NCI-H2107 (cell line): ENCODE measurements around the gene CD96.
A peak's percentile ranks its signal among the peaks of the same experiment; 100 is the strongest.

Experiments
- DNase-seq: peaks from one replicate; lab custom pipeline; 2025; lab: John Stamatoyannopoulos, UW

Gene CD96

GRCh38 chr3:111676211-111677006, 134.4 kb downstream of the CD96 start:
- no peak for DNase-seq

GRCh38 chr3:111677007-111677392, 135.0 kb downstream of the CD96 start:
- no peak for DNase-seq

- DNase-seq, result no peak
Measured at GRCh38 chr3:111681661-111682426, 139.8 kb downstream of the CD96 start.

GRCh38 chr3:111684640-111685039, 142.6 kb downstream of the CD96 start:
- no peak for DNase-seq

GRCh38 chr3:111688190-111688800, 146.3 kb downstream of the CD96 start:
- no peak for DNase-seq

- DNase-seq, result no peak
Measured at GRCh38 chr3:111690242-111690641, 148.2 kb downstream of the CD96 start.

- DNase-seq, result peak; percentile 13
Measured at GRCh38 chr3:111691293-111691909, 149.4 kb downstream of the CD96 start.

GRCh38 chr3:111692593-111693552, 150.9 kb downstream of the CD96 start:
- no peak for DNase-seq

DNA sequence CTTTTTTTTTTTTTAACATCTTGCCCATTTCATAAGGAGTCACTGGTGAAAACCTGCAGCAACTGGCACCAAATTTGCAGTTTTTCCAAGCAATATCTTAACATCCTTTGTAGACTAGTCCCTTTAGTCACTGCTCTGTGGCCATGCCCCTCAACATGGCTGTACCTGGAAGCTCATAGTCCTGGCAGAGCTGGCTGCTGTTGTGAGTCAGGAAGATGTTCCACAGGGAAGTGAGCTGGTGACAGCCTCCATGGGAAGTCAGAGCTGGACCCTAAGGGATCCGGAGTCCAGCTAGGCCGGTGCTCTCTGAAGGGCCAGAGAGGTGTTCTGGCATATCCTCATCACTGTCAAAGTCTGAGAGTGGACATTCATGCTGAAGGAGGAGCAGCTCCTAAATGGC, 152.5 kb downstream of the CD96 start:
- no peak for DNase-seq

GRCh38 chr3:111695636-111696117, 153.7 kb downstream of the CD96 start:
- no peak for DNase-seq

GRCh38 chr3:111700054-111700453, 158.1 kb downstream of the CD96 start:
- no peak for DNase-seq

DNA sequence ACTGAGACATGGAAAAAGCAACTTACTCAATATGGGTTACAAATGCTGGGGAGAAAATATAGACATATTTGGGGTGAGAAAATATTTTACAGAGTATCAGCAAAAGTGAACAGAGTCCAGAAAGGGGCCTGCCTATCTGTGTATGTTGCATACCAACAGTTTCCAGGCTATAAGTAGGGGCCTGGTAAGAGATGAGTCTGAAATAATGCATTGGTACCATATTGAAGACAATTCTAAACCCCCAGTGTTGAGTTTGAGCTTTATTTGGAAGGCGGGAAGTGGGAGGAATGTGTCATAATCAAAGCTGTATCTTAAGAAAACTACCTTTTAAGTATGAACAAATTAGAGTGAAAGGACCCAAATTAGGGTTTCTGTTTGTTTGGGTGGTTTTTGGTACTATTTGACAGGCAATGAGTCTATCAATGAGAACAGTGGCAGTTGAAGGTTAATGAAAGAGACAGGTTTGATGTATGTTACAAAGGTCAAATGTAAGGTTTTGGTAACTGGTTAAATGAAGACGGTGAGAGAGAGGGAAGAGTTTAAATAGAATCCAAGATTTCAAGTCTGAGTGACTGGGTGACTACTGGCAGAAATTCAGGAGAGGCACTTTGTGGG, 159.4 kb downstream of the CD96 start:
- no peak for DNase-seq
